Cerebellar cortex (tissue), 1 donor: Measurements from ENCODE around the gene NACC2.
A peak's percentile ranks its signal among the peaks of the same experiment; 100 is the strongest.

Experiments used
- DNase-seq: peaks from one replicate; pipeline ENCODE4 v3.0.0-alpha.2; 2015; ENCODE audit warnings: low spot score

The NACC2 gene

GRCh38 chr9:136056546-136057235, 38.4 kb downstream of the NACC2 start:
- DNase-seq: no peak

- DNase-seq: no peak
Measured at GRCh38 chr9:136055715-136056545, 39.2 kb downstream of the NACC2 start.

- no peak for DNase-seq
Measured at GRCh38 chr9:136054798-136055714, 40.0 kb downstream of the NACC2 start.

GRCh38 chr9:136054146-136054545, 40.9 kb downstream of the NACC2 start:
- DNase-seq: no peak

- DNase-seq: no peak
Measured at GRCh38 chr9:136053757-136054142, 41.3 kb downstream of the NACC2 start.

GRCh38 chr9:136052991-136053756, 41.9 kb downstream of the NACC2 start:
- DNase-seq: peak; percentile 69

- DNase-seq: peak; percentile 28
Measured at GRCh38 chr9:136052472-136052880, 42.6 kb downstream of the NACC2 start.

- peak; percentile 62 for DNase-seq
Measured at GRCh38 chr9:136051837-136052471, 43.1 kb downstream of the NACC2 start.

GRCh38 chr9:136051453-136051836, 43.6 kb downstream of the NACC2 start:
- DNase-seq: no peak

GRCh38 chr9:136050701-136051452, 44.2 kb downstream of the NACC2 start:
- no peak for DNase-seq

GRCh38 chr9:136050266-136050700, 44.8 kb downstream of the NACC2 start:
- DNase-seq: peak; percentile 47

GRCh38 chr9:136049491-136050265, 45.4 kb downstream of the NACC2 start:
- no peak for DNase-seq

- DNase-seq: peak; percentile 36
Measured at GRCh38 chr9:136048560-136049411, 46.3 kb downstream of the NACC2 start.

GRCh38 chr9:136047775-136048559, 47.1 kb downstream of the NACC2 start:
- DNase-seq: no peak

GRCh38 chr9:136047076-136047774, 47.9 kb downstream of the NACC2 start:
- peak; percentile 35 for DNase-seq

GRCh38 chr9:136046554-136046920, 48.6 kb downstream of the NACC2 start:
- DNase-seq: no peak
